NCI-H1092 (cell line): ENCODE measurements around the gene CIDEA.

Source experiments
- DNase-seq: peaks from one replicate; lab custom pipeline; 2025; lab: John Stamatoyannopoulos, UW

Gene CIDEA

DNA sequence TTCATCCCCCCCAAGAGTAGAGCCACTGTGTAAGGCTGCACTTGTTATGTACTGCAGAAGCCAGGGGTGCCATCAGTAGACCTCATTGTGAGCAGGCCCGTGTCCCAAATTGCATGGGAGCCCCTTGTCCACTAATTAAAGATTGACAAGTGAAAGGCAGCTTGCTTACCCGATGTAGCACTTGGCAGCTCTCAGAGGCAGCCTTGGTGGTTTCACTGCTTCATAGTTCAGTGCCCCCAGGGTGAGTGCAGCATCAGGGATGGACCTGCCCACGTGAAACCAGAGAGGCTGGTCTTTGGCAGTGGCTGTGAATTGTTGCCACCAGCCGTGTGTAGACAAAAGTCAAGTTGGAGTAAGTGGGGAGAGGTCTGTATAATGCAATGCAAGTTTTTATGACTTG is 67.2 kb downstream of the CIDEA start:
- DNase-seq: no peak

DNA sequence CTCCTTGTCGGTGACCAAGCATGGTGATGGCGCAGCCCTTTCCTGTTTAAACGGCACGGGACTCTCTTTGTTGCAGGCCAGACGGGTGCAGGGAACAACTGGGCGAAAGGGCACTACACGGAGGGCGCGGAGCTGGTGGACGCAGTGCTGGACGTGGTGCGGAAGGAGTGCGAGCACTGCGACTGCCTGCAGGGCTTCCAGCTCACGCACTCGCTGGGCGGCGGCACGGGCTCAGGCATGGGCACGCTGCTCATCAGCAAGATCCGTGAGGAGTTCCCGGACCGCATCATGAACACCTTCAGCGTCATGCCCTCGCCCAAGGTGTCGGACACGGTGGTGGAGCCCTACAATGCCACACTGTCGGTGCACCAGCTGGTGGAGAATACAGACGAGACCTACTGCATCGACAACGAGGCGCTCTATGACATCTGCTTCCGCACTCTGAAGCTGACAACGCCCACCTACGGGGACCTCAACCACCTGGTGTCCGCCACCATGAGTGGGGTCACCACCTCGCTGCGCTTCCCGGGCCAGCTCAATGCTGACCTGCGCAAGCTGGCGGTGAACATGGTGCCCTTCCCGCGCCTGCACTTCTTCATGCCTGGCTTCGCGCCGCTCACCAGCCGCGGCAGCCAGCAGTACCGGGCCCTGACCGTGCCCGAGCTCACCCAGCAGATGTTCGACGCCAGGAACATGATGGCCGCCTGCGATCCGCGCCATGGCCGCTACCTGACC is 71.0 kb downstream of the CIDEA start:
- DNase-seq: no peak

DNA sequence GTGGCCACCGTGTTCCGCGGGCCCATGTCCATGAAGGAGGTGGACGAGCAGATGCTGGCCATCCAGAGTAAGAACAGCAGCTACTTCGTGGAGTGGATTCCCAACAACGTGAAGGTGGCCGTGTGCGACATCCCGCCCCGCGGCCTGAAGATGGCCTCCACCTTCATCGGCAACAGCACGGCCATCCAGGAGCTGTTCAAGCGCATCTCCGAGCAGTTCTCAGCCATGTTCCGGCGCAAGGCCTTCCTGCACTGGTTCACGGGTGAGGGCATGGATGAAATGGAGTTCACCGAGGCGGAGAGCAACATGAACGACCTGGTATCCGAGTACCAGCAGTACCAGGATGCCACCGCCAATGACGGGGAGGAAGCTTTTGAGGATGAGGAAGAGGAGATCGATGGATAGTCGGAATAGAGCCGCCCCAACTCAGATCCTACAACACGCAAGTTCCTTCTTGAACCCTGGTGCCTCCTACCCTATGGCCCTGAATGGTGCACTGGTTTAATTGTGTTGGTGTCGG is 71.6 kb downstream of the CIDEA start:
- DNase-seq: no peak

DNA sequence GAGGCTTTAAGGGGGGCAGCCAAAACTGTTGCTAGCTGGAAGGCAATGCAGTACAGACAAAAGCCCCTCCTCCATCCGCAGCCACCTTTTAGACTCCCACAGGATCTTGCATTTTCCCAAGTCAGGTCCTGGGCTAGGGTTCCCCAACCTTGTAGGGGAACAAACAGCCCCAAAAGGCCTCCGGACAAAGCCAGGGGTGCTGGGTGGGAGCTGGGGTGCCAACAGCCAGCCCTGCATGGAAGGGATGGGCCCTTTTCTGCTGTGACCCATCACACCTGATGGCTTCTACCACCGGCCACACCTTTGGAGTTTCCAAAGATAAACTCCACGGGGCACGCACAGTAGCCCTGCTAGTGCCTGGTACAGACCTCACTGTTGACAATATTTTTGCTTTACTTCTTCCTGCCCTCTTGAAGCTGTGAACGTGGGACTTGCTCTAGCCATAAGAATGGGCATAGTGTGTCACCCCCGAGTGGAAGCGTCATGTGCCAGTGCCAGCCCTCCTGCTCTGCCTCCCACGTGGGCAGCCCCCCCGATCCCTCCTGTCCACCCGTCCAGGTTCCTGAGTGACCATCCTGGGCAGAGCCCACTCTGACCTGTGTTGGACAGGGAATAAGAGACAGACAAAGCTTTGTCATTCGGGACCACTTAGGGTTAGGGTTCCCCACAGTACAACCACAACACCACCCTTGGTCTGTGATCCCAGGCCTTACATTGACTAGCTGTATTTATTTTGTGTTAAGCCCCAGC is 72.7 kb downstream of the CIDEA start:
- DNase-seq: no peak
